PFSK-1 (cell line): ENCODE results near the gene CDKN2B.

Source experiments
- REST ChIP-seq, 2 experiments: IDR thresholded peaks; 2 replicates each; pipeline versions ENCODE4 v1.6.1 to v1.8.0; 2011 to 2012; ENCODE audit warnings: low read depth in 2 of 2, low read length in 2 of 2, control low read depth in 1 of 2, inconsistent platforms in 1 of 2, mild to moderate bottlenecking in 1 of 2, moderate library complexity in 1 of 2; ENCODE audit not compliant: insufficient read depth in 1 of 2
- TAF1 ChIP-seq: IDR thresholded peaks from 2 replicates; pipeline ENCODE4 v1.6.1; 2012; ENCODE audit warnings: low read length, control low read depth, borderline replicate concordance; ENCODE audit not compliant: insufficient read depth

GRCh38 chr9:22031655-22032411 is 22.7 kb upstream of the CDKN2B start:
- TF ChIP-seq TAF1 = no peak
- TF ChIP-seq REST (IDR thresholded peaks at IDR 0.05; ENCODE audit: insufficient read depth in 1 of 2, low read depth in 2 of 2, low read length in 2 of 2) = no peak
